Vagina (tissue), 2 donors: ENCODE measurements around the gene PCARE. TPM values are rescaled to one million over a fixed set of nuclear protein-coding genes. Genes with fewer than 3 reads are reported as not detected.

Experiments used
- DNase-seq, 2 donors: peaks; one replicate each; pipeline ENCODE4 v3.0.0-alpha.2; 2017; ENCODE audit errors: extremely low spot score in 2 of 2
- H3K27ac ChIP-seq: fragments of 200-600 bp; sonication (generic); one replicate; pipeline ENCODE4 v1.5.1; 2019
- H3K27me3 ChIP-seq: fragments of 200-600 bp; sonication (generic); one replicate; pipeline ENCODE4 v1.5.1; 2019
- H3K36me3 ChIP-seq, 2 donors: fragments of 200-600 bp; sonication (generic); one replicate each; pipeline ENCODE4 v1.5.1; 2017 to 2019
- H3K4me1 ChIP-seq: fragments of 200-600 bp; sonication (generic); one replicate; pipeline ENCODE4 v1.5.1; 2019
- H3K4me3 ChIP-seq, 2 donors: fragments of 200-600 bp; sonication (generic); 1 replicate in 1 of 2; 2 replicates in 1 of 2; pipeline ENCODE4 v1.5.1; 2016 to 2019
- H3K9me3 ChIP-seq: fragments of 200-600 bp; sonication (generic); one replicate; pipeline ENCODE4 v1.5.1; 2019
- POLR2A ChIP-seq, 2 donors: fragments of 450-650 bp; IDR thresholded peaks; one replicate each; pipeline ENCODE4 v1.6.1; 2017; ENCODE audit warnings: antibody characterized with exemption in 2 of 2, mild to moderate bottlenecking in 2 of 2, moderate library complexity in 2 of 2
- POLR2AphosphoS5 ChIP-seq, 2 donors: sonication (generic); formaldehyde crosslinking; IDR thresholded peaks; one replicate each; pipeline ENCODE4 v1.9.0; 2017; ENCODE audit warnings: antibody characterized with exemption in 2 of 2, mild to moderate bottlenecking in 2 of 2, low read depth in 1 of 2; ENCODE audit not compliant: insufficient read depth in 1 of 2
- intact Hi-C: fragments of 100-400 bp; cut with DNase I; formaldehyde crosslinking; loops from one replicate; pipeline ENCODE4 v1.15.1; 2023
- total RNA-seq: library from RNA; depleted of rRNA; stranded (reverse); fragments of >200 nt; gene quantifications from one replicate; pipeline ENCODE4 v1.2.3, GENCODE V29; 2016
- TF ChIP-seq, protein P1 (sequence below), 3 experiments: fragments of 450-650 bp in 2 of 3; fragments of 200-600 bp in 1 of 3; sonication (generic) in 1 of 3; IDR thresholded peaks; one replicate each; pipeline ENCODE4 v1.5.1; 2017 to 2019; ENCODE audit warnings: antibody characterized with exemption in 3 of 3, mild to moderate bottlenecking in 2 of 3, moderate library complexity in 2 of 3

Gene PCARE
- total RNA-seq, 1 donor from 2014 or later, result not detected

DNA sequence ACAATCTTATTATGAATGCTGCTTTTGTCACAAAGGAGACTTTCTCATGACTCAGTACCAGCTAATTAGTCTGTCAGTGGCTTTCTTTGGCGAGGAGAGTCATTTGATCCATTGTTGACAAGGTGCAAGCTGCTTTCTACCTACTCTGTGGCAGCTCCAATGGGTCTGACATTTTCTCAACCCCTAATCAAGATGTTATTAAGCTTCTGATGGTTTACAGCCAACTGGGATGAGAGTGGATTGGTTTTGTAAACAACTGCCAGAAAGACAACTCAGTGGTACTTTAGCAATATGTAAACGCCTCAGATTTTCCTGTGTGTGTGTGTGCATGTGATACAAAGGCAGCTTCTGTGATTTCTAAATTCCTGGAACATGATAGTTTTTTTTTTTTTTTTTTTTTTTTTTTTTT, 32.7 kb upstream of the PCARE start:
- H3K4me1 ChIP-seq, result no peaks in the 10 kb centered on the region
- no peaks in the 10 kb centered on the region for H3K9me3 ChIP-seq
- intact Hi-C loops, result no loop called here
- no peaks in the 10 kb centered on the region for H3K36me3 ChIP-seq
- H3K27me3 ChIP-seq, result no peaks in the 10 kb centered on the region
- DNase-seq, result no peak
- no peak for TF ChIP-seq POLR2A (IDR thresholded peaks at IDR 0.05)
- no peak for TF ChIP-seq POLR2AphosphoS5 (IDR thresholded peaks at IDR 0.05; ENCODE audit: insufficient read depth in 1 of 2, low read depth in 1 of 2)
- TF ChIP-seq, protein P1, sequence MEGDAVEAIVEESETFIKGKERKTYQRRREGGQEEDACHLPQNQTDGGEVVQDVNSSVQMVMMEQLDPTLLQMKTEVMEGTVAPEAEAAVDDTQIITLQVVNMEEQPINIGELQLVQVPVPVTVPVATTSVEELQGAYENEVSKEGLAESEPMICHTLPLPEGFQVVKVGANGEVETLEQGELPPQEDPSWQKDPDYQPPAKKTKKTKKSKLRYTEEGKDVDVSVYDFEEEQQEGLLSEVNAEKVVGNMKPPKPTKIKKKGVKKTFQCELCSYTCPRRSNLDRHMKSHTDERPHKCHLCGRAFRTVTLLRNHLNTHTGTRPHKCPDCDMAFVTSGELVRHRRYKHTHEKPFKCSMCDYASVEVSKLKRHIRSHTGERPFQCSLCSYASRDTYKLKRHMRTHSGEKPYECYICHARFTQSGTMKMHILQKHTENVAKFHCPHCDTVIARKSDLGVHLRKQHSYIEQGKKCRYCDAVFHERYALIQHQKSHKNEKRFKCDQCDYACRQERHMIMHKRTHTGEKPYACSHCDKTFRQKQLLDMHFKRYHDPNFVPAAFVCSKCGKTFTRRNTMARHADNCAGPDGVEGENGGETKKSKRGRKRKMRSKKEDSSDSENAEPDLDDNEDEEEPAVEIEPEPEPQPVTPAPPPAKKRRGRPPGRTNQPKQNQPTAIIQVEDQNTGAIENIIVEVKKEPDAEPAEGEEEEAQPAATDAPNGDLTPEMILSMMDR (IDR thresholded peaks at IDR 0.05), result no peak
- no peak overlapping the region for H3K4me3 ChIP-seq
- no peak overlapping the region for H3K27ac ChIP-seq

DNA sequence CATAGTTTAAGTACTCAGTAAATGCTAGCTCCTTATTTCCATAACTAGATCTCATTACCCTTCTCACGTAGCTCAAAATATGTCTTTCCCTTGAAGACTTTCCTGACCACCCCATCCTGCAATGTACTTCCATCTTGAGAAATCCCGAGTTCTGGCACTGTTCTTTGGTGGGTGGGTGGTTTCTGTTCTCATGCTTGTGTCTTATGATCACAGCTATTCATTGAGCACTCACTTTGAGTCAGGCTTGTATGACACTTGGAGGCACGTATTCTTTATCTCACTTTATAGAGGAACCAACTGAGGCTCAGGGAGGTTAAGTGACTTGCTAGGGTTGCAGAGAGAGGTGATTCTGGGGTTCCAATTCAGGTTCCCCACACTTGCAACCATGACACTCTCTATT, 31.9 kb upstream of the PCARE start:
- Histone ChIP-seq H3K36me3 (no peaks in the 10 kb centered on the region), H3K27ac (no peak overlapping the region), H3K27me3 (no peaks in the 10 kb centered on the region), H3K9me3 (no peaks in the 10 kb centered on the region), H3K4me3 (no peak overlapping the region), H3K4me1 (no peaks in the 10 kb centered on the region)
- TF ChIP-seq POLR2AphosphoS5 (IDR thresholded peaks at IDR 0.05; ENCODE audit: insufficient read depth in 1 of 2, low read depth in 1 of 2), result no peak
- TF ChIP-seq POLR2A (IDR thresholded peaks at IDR 0.05), result no peak
- TF ChIP-seq, protein P1 (IDR thresholded peaks at IDR 0.05), result no peak
- no peak for DNase-seq
- intact Hi-C loops, result no loop called here

DNA sequence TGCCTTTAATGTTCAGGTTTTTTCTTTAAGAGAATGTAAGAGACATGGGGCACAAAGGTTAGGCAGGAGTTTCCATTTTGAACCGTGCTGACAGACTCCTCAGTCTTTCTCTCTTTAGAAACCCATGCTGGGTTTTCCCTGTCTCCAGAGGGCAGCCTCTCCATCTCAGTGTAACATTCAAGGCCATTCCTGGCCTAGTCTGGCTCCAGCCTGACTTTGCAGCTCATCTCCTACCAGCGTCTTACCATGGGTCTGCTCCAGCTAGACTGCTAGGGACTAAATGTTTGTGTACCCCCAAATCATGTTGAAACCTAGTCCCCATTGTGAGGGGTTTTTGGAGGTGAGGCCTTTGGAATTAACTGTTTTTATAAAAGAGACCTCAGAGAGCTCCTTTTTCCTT, 31.1 kb upstream of the PCARE start:
- Histone ChIP-seq H3K36me3 (no peaks in the 10 kb centered on the region), H3K4me1 (no peaks in the 10 kb centered on the region), H3K9me3 (no peaks in the 10 kb centered on the region), H3K27ac (no peak overlapping the region), H3K27me3 (no peaks in the 10 kb centered on the region), H3K4me3 (no peak overlapping the region)
- no peak for DNase-seq
- no peak for TF ChIP-seq POLR2A (IDR thresholded peaks at IDR 0.05)
- TF ChIP-seq, protein P1 (IDR thresholded peaks at IDR 0.05), result no peak
- no peak for TF ChIP-seq POLR2AphosphoS5 (IDR thresholded peaks at IDR 0.05; ENCODE audit: insufficient read depth in 1 of 2, low read depth in 1 of 2)
- intact Hi-C loops, result no loop called here

GRCh38 chr2:29104688-29105087, 30.4 kb upstream of the PCARE start:
- TF ChIP-seq, protein P1 (IDR thresholded peaks at IDR 0.05), result no peak
- TF ChIP-seq POLR2A (IDR thresholded peaks at IDR 0.05) (no peak), POLR2AphosphoS5 (IDR thresholded peaks at IDR 0.05; ENCODE audit: insufficient read depth in 1 of 2, low read depth in 1 of 2) (no peak)
- no peaks in the 10 kb centered on the region for H3K36me3 ChIP-seq
- H3K9me3 ChIP-seq, result no peaks in the 10 kb centered on the region
- H3K27ac ChIP-seq, result no peak overlapping the region
- H3K4me3 ChIP-seq, result no peak overlapping the region
- no peaks in the 10 kb centered on the region for H3K4me1 ChIP-seq
- intact Hi-C loops, result no loop called here
- no peak for DNase-seq
- H3K27me3 ChIP-seq, result no peaks in the 10 kb centered on the region

- Histone ChIP-seq H3K4me1 (no peaks in the 10 kb centered on the region), H3K36me3 (no peaks in the 10 kb centered on the region), H3K4me3 (no peak overlapping the region), H3K27ac (no peak overlapping the region), H3K9me3 (no peaks in the 10 kb centered on the region), H3K27me3 (no peaks in the 10 kb centered on the region)
- TF ChIP-seq POLR2A (IDR thresholded peaks at IDR 0.05), result no peak
- TF ChIP-seq, protein P1 (IDR thresholded peaks at IDR 0.05), result no peak
- no peak for TF ChIP-seq POLR2AphosphoS5 (IDR thresholded peaks at IDR 0.05; ENCODE audit: insufficient read depth in 1 of 2, low read depth in 1 of 2)
- intact Hi-C loops, result no loop called here
- no peak for DNase-seq
Observed at GRCh38 chr2:29100564-29100963, 26.2 kb upstream of the PCARE start.
